HG03520 (cell line): ENCODE results near the gene AREG.

Experiments
- ATAC-seq: cut with Tn5 transposase; IDR thresholded peaks from one replicate; pipeline ENCODE4 v1.9.1; 2021; ENCODE audit warnings: mild to moderate bottlenecking, moderate library complexity; ENCODE audit not compliant: unreplicated experiment

Gene AREG

DNA sequence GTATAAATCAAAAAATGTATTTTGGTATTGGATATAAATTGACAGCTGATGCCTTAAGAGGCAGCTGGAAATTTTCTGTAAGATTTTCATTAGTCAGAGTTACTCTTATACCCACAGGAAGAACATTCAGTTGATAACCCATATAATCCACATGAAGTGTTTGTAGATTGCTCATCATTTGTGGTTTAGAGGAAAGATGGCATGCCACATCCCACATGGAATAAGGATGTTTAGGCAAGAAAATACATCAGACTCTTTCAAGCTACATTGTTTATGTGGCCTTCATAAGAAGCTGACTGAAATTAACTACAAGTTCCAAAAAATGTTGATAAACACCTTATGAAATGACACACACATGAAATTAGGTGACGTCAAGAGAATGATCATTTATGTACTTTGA is 56.6 kb downstream of the AREG start:
- no peak for ATAC-seq

DNA sequence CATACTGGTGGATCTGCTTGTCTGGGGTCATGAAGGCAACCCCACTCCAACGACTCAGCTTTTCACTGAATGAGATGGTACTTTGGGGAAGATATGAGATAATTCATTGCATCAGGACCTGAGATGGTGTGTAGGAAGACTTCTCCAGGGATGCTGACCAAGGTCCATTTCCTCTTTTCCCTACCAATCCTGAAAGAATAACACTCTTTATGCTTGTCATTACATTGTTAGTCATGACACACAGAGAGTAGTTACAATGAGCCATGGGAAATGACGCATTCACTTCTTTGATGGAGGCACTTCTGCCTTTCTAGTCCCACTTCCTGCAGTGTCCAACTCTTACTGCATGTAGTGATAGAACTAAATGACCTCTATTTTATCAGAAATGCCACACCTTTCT is 58.6 kb downstream of the AREG start:
- no peak for ATAC-seq

DNA sequence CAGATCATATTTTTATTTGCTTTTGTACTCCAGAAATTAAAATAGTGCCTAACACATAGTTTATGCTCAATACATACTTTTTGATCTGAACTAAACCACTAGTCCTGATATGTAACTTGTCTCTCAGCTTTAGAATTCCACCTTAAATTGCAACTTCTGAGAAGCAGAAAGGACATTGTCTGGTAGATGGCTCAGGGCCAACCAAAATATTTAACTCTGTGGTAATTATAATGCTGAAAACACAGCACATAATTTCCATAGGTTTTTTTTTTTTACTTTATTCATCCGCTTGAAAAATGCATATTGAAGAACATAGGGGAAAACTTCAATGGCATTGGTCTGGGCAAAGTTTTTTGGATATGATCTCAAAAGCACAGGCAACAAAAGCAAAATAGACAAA is 59.3 kb downstream of the AREG start:
- no peak for ATAC-seq
